Adrenal gland (tissue), 12 donors: ENCODE data around the gene TMPRSS12. TPM values are rescaled to one million over a fixed set of nuclear protein-coding genes. Genes with fewer than 3 reads are reported as not detected.
"Not testable (repeated sequence)": the region's sequence is repeated elsewhere in the genome, so short reads cannot be mapped to it uniquely, and the experiment has no call there.

Experiments used
- DNase-seq, 7 donors: peaks; one replicate each; pipeline ENCODE4 v3.0.0-alpha.2; 2019 to 2020
- H3K27ac ChIP-seq, 5 donors: fragments of 200-600 bp; sonication (generic) in 4 of 5; 1 replicate in 3 of 5; 2 replicates in 2 of 5; pipeline versions ENCODE4 v1.5.1 to v1.8.0; 2016 to 2020; ENCODE audit warnings: mild to moderate bottlenecking in 1 of 5
- H3K27me3 ChIP-seq: fragments of 200-600 bp; 2 replicates; pipeline ENCODE4 v1.8.0; 2021
- H3K36me3 ChIP-seq, 2 donors: fragments of 200-600 bp; replicated peaks in 1 of 2; 1 replicate in 1 of 2; 2 replicates in 1 of 2; pipeline versions ENCODE4 v1.5.1 to v1.8.0; 2018 to 2022
- H3K4me1 ChIP-seq, 2 donors: fragments of 200-600 bp; replicated peaks in 1 of 2; 1 replicate in 1 of 2; 2 replicates in 1 of 2; pipeline versions ENCODE4 v1.5.1 to v1.8.0; 2018 to 2021
- H3K4me3 ChIP-seq, 4 donors: fragments of 200-600 bp; sonication (generic) in 3 of 4; one replicate each; pipeline ENCODE4 v1.5.1; 2016 to 2018
- H3K9me3 ChIP-seq, 3 donors: fragments of 200-600 bp; sonication (generic) in 1 of 3; replicated peaks in 1 of 3; 1 replicate in 2 of 3; 2 replicates in 1 of 3; pipeline versions ENCODE4 v1.5.1 to v1.8.0; 2016 to 2021
- POLR2A ChIP-seq, 2 donors: fragments of 450-650 bp; IDR thresholded peaks; one replicate each; pipeline ENCODE4 v1.6.1; 2017; ENCODE audit warnings: antibody characterized with exemption in 2 of 2, mild to moderate bottlenecking in 2 of 2, moderate library complexity in 1 of 2
- WGBS, 4 donors: extraction: QIAGEN DNeasy Blood & Tissue Kit in 2 of 4; methylation state at CpG; one replicate each; pipeline versions ENCODE4 v1.1.5 to v1.1.7; 2013 to 2017; 5-methylcytosine and 5-hydroxymethylcytosine counted together
- intact Hi-C, 2 donors: fragments of 100-400 bp; cut with DNase I; formaldehyde crosslinking; loops; one replicate each; pipeline versions ENCODE4 v1.14.1 to v1.15.0; 2022 to 2023
- polyA plus RNA-seq, 3 donors: library from polyadenylated mRNA; stranded (reverse); fragments of 200-250 nt in 2 of 3; fragments of 350-450 nt in 1 of 3; fragmentation: Illumina TruSeq in 1 of 3; extraction: RNeasy Lipid Tissue Mini Kit (QIAGEN cat#74804) in 1 of 3; gene quantifications; one replicate each; pipeline ENCODE4 v1.2.3, GENCODE V29; 2013 to 2014
- total RNA-seq, 9 donors: library from RNA; depleted of rRNA in 4 of 9; stranded (reverse); fragments of >200 nt in 4 of 9; fragments of 120-200 nt in 1 of 9; fragmentation: NEBNext Ultra II Directional in 1 of 9; extraction: Animal tissue kit (Norgen Biotek cat#: 25700) in 1 of 9; gene quantifications; one replicate each; pipeline versions ENCODE4 v1.1.0 to v1.2.4, GENCODE V29; 2013 to 2023
- TF ChIP-seq, protein P1 (sequence below), 6 experiments: fragments of 450-650 bp in 4 of 6; fragments of 200-600 bp in 2 of 6; sonication (generic) in 1 of 6; IDR thresholded peaks; 1 replicate in 5 of 6; 2 replicates in 1 of 6; pipeline versions ENCODE4 v1.5.1 to v1.8.0; 2016 to 2021; ENCODE audit warnings: antibody characterized with exemption in 6 of 6, mild to moderate bottlenecking in 2 of 6, moderate library complexity in 1 of 6
- donor health status: healthy with polysubstance abuse.
- donor health status: Bipolar disorder and iron deficiency.
- donor health status: DM: yes; HTN: yes; CAD: no.
- donor health status: DM: no; HTN: no; CAD: no.
- donor health status: DM: no; HTN: no; CAD: no.
- donor health status: DM: yes; HTN: yes; CAD: no.

The TMPRSS12 gene
- total and polyA plus RNA-seq, 12 donors = 0.03 to 0.39 TPM; not detected in 10

DNA sequence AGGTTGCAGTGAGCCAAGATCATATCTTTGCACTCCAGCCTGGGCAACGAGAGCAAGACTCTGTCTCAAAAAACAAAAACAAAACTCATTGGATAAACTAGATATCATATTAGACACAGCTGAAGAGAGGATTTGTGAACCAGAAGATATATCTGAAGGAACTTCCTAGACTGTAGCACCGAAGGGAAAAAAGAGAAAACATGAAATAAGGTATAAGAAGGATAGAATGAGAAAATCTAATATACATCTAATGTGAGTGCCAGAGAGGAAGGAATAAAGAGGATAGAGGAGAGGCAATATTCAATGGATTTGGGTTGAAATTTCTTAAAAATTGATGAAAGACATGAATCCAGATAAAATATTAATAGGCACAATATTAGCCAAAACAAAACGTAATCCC lies 22.5 kb downstream of the TMPRSS12 start:
- H3K9me3 ChIP-seq = no peaks in the 10 kb centered on the region
- no peaks in the 10 kb centered on the region for H3K36me3 ChIP-seq
- intact Hi-C loops = no loop called here
- TF ChIP-seq, protein P1, sequence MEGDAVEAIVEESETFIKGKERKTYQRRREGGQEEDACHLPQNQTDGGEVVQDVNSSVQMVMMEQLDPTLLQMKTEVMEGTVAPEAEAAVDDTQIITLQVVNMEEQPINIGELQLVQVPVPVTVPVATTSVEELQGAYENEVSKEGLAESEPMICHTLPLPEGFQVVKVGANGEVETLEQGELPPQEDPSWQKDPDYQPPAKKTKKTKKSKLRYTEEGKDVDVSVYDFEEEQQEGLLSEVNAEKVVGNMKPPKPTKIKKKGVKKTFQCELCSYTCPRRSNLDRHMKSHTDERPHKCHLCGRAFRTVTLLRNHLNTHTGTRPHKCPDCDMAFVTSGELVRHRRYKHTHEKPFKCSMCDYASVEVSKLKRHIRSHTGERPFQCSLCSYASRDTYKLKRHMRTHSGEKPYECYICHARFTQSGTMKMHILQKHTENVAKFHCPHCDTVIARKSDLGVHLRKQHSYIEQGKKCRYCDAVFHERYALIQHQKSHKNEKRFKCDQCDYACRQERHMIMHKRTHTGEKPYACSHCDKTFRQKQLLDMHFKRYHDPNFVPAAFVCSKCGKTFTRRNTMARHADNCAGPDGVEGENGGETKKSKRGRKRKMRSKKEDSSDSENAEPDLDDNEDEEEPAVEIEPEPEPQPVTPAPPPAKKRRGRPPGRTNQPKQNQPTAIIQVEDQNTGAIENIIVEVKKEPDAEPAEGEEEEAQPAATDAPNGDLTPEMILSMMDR (IDR thresholded peaks at IDR 0.05) = no peak
- no peak for TF ChIP-seq POLR2A (IDR thresholded peaks at IDR 0.05)
- no peak for DNase-seq
- no peaks in the 10 kb centered on the region for H3K27me3 ChIP-seq
- H3K4me3 ChIP-seq = no peak overlapping the region
- no peaks in the 10 kb centered on the region for H3K4me1 ChIP-seq
- no peak overlapping the region for H3K27ac ChIP-seq
- WGBS, 4 donors = 85 to 89% (median 87%) methylated on average over 3 of the region's 3 CpGs

DNA sequence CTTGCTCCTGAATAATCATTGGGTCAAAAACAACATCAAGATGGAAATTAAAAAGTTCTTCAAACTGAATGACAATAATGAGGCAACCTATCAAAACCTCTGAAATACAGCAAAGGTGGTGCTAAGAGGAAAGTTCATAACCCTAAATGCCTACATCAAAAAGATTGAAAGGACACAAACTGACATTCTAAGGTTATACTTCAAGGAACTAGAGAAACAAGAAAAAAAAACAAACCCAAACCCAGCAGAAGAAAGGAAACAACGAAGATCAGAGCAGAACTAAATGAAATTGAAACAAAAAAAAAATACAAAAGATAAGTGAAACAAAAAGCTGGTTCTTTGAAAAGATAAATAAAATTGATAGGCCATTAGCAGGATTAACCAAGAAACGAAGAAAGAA lies 26.2 kb downstream of the TMPRSS12 start:
- WGBS, 4 donors = 21 to 45% (median 29%) methylated on average over 2 of the region's 2 CpGs
- H3K9me3 ChIP-seq, H3K4me1 ChIP-seq, H3K4me3 ChIP-seq, intact Hi-C loops, H3K27ac ChIP-seq, H3K27me3 ChIP-seq, H3K36me3 ChIP-seq, DNase-seq: not testable (repeated sequence)

GRCh38 chr12:50882563-50882962 lies 39.8 kb downstream of the TMPRSS12 start:
- Histone ChIP-seq H3K9me3 (no peaks in the 10 kb centered on the region), H3K4me1 (no peaks in the 10 kb centered on the region), H3K36me3 (no peaks in the 10 kb centered on the region), H3K4me3 (no peak overlapping the region), H3K27me3 (no peaks in the 10 kb centered on the region), H3K27ac (no peak overlapping the region)
- TF ChIP-seq, protein P1 (IDR thresholded peaks at IDR 0.05) = no peak
- no peak for TF ChIP-seq POLR2A (IDR thresholded peaks at IDR 0.05)
- 90 to 96% (median 93%) methylated on average over 3 of the region's 3 CpGs for WGBS, 4 donors
- intact Hi-C loops = no loop called here
- DNase-seq = no peak

DNA sequence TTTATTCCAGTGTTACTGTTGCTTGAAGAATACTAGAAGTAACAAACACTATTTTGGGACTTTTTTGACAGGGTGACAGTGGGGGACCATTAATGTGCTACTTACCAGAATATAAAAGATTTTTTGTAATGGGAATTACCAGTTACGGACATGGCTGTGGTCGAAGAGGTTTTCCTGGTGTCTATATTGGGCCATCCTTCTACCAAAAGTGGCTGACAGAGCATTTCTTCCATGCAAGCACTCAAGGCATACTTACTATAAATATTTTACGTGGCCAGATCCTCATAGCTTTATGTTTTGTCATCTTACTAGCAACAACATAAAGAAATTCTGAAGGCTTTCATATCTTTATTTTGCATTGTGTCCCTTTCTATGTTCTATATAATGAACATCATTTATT lies 44.5 kb downstream of the TMPRSS12 start:
- Histone ChIP-seq H3K36me3 (no peaks in the 10 kb centered on the region), H3K4me1 (no peaks in the 10 kb centered on the region), H3K27me3 (no peaks in the 10 kb centered on the region), H3K27ac (no peak overlapping the region), H3K4me3 (no peak overlapping the region), H3K9me3 (no peaks in the 10 kb centered on the region)
- no peak for DNase-seq
- intact Hi-C loops = no loop called here
- WGBS, 4 donors = 76 to 83% (median 80%) methylated on average over 3 of the region's 3 CpGs
- no peak for TF ChIP-seq POLR2A (IDR thresholded peaks at IDR 0.05)
- TF ChIP-seq, protein P1 (IDR thresholded peaks at IDR 0.05) = no peak

GRCh38 chr12:50888666-50889065 lies 45.9 kb downstream of the TMPRSS12 start:
- Histone ChIP-seq H3K36me3 (no peaks in the 10 kb centered on the region), H3K27me3 (no peaks in the 10 kb centered on the region), H3K9me3 (no peaks in the 10 kb centered on the region), H3K4me3 (no peak overlapping the region), H3K27ac (no peak overlapping the region), H3K4me1 (no peaks in the 10 kb centered on the region)
- TF ChIP-seq, protein P1 (IDR thresholded peaks at IDR 0.05) = no peak
- no peak for TF ChIP-seq POLR2A (IDR thresholded peaks at IDR 0.05)
- intact Hi-C loops = no loop called here
- no peak for DNase-seq
- 84 to 91% (median 86%) methylated on average over 2 of the region's 2 CpGs for whole genome bisulfite sequencing, 4 donors
